ENCODE data around the gene ZNF764.

DNA sequence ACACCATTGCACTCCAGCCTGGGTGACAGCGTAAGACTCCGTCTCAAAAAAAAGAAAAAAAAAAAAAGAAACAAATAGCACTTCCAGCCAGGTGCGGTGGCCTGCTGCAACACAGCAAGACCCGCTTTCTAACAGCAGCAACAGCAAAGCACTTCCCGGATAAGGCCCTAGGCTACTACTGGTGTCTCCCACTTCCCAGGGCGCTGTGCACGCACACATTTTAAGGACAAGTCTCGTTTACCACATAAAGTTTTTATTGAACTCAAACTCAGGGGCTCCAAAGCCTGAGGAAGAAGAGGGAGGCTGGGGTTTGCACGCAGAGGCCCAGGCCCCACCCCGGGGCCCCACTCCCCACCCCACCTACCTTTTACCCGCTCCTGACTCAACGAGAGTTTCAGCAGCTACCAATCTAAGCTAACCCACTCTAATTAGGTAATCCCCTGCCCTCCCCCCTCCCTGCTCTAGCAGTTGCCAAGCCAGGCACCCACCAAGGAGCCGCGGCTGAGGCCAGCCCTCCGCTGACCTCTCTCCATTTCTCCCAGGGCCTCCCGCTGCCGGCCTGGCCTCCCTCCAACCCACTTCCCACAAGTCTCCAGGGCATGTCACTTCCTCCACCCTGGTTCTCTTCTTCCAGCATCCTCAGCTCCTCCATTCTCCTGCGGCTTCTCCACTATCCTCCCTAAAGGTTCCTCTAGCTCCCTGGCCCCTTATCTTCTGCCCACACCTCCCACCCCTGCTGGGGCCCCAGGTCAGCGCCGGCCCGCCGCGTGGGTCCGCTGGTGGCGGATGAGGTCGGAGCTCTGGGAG, 34.2 kb downstream of the ZNF764 start:
- TF ChIP-seq, protein P1, sequence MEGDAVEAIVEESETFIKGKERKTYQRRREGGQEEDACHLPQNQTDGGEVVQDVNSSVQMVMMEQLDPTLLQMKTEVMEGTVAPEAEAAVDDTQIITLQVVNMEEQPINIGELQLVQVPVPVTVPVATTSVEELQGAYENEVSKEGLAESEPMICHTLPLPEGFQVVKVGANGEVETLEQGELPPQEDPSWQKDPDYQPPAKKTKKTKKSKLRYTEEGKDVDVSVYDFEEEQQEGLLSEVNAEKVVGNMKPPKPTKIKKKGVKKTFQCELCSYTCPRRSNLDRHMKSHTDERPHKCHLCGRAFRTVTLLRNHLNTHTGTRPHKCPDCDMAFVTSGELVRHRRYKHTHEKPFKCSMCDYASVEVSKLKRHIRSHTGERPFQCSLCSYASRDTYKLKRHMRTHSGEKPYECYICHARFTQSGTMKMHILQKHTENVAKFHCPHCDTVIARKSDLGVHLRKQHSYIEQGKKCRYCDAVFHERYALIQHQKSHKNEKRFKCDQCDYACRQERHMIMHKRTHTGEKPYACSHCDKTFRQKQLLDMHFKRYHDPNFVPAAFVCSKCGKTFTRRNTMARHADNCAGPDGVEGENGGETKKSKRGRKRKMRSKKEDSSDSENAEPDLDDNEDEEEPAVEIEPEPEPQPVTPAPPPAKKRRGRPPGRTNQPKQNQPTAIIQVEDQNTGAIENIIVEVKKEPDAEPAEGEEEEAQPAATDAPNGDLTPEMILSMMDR (IDR thresholded peaks at IDR 0.05): no peak
- TF ChIP-seq POLR2A (IDR thresholded peaks at IDR 0.05): no peak

Data from esophagus squamous epithelium (tissue), 4 donors.